HL-60/S4 treated with phorbol 12-myristate 13-acetate at 8.2 ng/mL for 4 days and 3 days (cell line): ENCODE data around the gene LPP.
"Not testable (repeated sequence)": the region's sequence is repeated elsewhere in the genome, so short reads cannot be mapped to it uniquely, and the experiment has no call there.

ENCODE experiments used
- in situ Hi-C: fragments of 300-500 bp; cut with MboI; formaldehyde crosslinking; loops from 2 replicates; pipeline ENCODE4 v1.15.0; 2022; ENCODE audit warnings: low sequenced_read_pairs

LPP gene, protein sequence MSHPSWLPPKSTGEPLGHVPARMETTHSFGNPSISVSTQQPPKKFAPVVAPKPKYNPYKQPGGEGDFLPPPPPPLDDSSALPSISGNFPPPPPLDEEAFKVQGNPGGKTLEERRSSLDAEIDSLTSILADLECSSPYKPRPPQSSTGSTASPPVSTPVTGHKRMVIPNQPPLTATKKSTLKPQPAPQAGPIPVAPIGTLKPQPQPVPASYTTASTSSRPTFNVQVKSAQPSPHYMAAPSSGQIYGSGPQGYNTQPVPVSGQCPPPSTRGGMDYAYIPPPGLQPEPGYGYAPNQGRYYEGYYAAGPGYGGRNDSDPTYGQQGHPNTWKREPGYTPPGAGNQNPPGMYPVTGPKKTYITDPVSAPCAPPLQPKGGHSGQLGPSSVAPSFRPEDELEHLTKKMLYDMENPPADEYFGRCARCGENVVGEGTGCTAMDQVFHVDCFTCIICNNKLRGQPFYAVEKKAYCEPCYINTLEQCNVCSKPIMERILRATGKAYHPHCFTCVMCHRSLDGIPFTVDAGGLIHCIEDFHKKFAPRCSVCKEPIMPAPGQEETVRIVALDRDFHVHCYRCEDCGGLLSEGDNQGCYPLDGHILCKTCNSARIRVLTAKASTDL

GRCh38 chr3:188154014-188154808 is at the start of gene LPP:
Gene LPP, plus strand, starts transcription at chr3:188154157. Its CDS starts 251,964 bp downstream, at chr3:188406121.
- in situ Hi-C loops, result no loop called here

DNA sequence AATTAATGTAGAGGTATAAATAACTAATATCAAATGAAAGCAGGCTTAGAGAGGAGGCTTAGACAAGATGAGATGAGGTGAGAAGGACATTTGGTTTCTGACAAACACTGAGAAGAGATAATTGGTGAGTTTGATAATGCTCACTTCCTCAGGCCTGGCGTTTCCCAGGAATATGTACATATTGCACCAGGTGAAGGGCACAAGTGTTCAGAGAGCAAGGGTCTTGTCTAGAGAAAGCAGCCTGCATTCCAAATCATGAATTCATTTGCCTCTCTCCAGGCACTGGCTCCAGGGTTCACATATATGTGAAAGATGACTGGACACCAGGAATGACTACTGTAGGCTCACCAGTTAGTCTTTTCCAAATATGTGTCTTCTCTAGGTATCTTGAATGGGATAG is 48.0 kb upstream of the LPP start:
- in situ Hi-C loops, result no loop called here

GRCh38 chr3:188106454-188106853 is 47.5 kb upstream of the LPP start:
- in situ Hi-C loops, result no loop called here

DNA sequence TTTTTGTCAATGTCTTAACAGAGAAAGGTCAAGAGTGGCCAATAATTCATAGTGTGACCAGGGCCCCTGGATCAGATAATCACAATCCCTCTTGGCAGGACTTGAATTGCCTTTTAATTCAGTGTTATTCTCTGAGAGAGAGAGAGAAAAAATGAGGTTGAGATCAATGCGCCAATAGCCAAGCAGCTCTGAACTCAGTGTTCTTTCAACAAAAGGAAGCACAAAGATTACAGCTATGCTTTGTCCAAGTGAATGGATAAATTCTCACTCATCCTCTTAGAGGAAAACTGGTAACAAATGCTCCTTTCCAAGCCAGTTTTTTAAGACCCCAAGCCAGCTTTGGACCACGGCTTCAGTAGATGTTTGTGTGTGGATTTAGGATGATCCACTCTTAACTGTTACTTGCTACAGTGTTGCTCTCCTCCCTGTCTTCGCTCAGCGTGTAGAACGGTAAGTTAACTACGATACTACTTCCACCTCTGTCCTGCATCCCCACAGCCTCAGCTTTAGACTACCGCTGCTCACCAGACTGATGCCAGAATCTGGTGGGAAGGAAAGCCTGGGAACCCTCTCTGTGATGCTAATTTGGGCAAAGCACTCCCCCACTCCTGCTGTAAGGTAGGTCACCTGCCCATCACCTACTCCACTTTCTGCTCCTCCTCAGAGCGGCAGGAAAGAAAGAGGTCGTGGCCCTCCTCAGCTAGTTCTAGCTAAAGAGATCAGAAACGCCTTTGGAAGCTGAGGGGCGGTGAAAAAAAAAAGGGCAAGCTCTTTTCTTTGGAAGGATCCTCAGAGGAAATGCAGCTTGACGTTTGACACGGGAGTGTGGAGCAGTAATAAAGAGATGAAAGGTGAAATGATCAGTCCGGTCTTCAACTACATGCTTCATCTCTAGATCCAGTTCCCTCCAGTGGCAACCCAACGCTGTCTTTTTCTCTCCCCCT is 46.8 kb upstream of the LPP start:
- in situ Hi-C loops, result no loop called here

- in situ Hi-C loops, result no loop called here
These were observed 45.1 kb upstream of the LPP start for GRCh38 chr3:188108703-188109412.

- in situ Hi-C loops, result no loop called here
These were observed 42.9 kb upstream of the LPP start for GRCh38 chr3:188111002-188111584.

DNA sequence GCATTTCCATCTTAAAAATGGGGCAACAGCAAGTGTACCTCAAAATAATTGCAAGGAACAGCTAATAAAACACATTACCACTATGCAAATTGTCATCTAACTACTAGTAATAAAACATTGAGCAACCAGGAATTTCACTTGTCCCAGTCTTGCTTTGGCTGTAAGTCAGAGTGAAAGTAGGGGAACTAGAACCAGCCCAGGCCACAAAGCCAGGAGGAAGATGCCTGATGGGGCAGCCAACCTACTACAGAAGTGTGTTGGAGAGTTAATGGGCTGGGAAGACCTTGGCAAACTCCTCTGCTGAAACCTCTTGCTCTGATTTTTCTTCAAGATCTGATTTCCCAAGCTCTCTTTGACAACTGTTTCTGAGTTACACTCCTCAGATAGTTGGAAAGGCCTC is 40.2 kb upstream of the LPP start:
- in situ Hi-C loops, result no loop called here

DNA sequence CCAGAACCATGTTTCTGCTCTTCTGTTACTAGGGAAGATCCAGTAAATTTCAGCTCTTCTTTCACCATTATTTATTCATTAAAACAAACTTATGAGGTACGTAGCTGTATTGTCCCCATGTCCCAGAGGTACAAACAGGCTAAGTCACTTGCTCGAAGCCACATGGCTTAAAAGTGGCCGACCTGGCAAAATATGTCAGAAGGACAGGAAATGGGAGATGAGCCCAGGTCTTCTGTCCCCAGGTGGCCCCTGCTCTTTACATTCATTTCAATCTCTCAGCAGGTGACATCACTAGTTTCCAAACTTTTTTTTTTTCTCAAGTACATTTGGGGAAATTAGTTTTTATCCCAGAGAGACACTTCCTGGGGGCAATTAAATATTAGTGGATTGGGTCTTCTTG is 34.1 kb upstream of the LPP start:
- in situ Hi-C loops, result no loop called here

DNA sequence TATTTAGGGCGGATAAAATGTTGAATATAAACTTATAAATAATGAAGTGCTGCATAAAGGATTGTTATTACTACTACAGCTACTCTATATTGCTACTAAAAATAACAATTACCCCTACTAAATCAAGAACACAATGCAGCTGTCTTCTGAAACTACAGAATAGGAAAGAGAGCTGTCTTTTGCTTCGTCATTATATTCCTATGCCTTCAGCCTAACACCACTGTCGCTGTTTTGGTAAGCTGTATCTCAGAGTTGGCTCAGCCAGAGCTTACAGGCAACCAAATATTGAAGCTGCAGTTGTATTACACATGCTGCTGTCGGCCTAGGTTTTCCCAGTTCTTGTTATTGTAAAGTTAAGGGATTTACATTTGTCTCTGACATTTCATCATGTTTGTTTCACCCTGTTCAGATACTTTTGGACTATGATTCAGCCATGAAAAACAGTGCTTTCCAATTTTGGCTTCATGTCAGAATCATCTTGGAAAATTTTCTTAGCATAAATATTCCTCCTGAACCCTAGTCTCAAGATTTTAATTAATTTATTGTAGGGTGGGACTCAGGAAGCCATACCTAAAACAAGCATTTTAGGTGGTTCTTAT is 31.3 kb upstream of the LPP start:
- in situ Hi-C loops, result no loop called here

- in situ Hi-C loops, result no loop called here
These were observed 30.6 kb upstream of the LPP start for GRCh38 chr3:188123170-188123905.

DNA sequence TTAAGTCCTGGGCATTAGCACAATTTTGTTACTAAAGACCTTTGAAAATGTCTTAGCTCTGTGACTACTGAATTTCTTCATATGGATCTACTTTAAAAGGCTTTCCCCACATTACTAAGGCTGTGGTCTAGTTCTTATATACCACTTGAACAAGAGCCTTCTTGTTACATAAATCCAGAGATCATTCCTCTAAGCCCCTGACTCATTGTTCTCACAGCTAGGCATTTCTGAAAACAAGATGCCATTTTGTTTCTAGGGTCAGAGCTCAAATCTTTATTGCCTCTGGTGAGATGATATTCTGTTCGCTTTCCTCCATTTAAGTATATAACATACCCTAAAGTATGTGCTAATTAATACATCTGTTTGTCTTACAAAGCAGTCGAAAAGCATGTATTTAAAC is 29.8 kb upstream of the LPP start:
- in situ Hi-C loops, result no loop called here

GRCh38 chr3:188125076-188125475 is 28.9 kb upstream of the LPP start:
- in situ Hi-C loops, result no loop called here

- in situ Hi-C loops, result no loop called here
These were observed 27.7 kb upstream of the LPP start for GRCh38 chr3:188126276-188126675.

DNA sequence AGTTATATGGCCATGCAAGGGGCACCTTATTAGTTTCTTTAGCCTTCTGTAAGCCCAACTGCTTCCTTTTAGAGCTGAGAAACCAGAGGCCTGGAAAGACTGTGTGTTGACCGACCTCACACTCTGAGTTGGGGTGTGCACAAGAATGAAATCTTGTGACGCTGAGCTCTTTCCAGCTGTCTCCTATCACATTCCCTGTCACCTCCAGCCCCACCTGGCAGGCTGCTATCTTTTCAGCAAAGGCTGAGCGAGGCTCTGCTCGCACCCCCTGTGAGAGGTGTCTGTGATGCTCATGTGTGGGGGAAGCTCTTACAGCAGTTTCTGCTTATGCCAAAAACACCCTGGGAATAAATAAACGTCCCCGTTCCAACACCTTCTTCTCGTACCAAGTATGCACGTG is 27.0 kb upstream of the LPP start:
- in situ Hi-C loops, result no loop called here

DNA sequence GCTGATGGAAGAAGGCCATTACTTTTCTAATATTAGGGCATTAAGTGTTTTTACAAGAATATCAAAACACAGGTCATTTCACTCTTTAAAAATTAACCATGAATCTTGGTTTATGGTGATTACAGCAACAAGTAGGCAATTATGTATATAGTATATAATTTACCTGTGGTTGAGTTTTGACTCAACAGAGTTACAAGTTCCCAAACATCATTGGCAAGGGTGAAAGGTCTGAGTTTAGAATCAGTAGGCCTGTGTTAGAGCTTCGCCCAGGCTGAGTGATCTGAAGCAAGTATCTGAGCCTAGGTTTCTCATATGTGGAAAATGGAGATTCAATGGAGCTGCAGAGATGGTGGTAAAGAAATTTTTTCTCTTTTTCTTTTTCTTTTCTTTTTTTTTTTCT is 25.1 kb upstream of the LPP start:
- in situ Hi-C loops, result no loop called here

DNA sequence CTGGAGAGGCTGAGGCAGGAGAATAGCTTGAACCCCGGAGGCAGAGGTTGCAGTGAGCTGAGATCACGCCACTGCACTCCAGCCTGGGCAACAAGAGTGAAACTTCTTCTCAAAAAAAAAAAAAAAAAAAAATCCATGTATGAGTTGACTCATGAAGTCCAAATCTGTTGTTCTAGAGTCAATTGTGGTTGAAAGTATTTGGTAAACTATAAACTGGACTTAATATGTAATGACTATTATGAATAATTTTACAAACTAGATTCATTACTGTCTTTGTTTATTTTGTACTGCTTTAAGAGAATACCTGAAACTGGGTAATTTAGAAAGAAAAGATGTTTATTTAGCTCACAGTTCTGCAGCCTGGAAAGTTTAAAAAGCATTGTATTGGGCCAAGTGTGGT is 22.9 kb upstream of the LPP start:
- in situ Hi-C loops, result not testable (repeated sequence)

DNA sequence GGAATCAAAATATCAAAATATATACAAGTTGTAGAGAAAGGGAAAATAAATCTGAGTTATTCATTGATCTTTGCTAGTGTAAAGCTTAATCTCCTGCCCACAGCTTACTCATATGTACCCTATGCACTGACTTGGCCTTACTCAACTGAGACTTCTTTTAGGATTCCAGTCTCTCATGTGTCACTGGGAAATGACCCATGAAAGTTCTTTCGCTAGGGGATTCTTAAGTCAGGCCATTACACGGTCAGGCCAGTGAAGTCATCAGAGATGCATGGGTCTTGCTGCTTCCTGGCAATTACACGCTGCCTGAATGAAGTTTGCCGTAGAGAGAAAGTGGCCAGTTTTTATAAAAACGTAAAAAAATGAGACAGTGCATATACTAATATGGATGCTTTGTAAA is 20.7 kb upstream of the LPP start:
- in situ Hi-C loops, result no loop called here

GRCh38 chr3:188133646-188134045 is 20.3 kb upstream of the LPP start:
- in situ Hi-C loops, result no loop called here

DNA sequence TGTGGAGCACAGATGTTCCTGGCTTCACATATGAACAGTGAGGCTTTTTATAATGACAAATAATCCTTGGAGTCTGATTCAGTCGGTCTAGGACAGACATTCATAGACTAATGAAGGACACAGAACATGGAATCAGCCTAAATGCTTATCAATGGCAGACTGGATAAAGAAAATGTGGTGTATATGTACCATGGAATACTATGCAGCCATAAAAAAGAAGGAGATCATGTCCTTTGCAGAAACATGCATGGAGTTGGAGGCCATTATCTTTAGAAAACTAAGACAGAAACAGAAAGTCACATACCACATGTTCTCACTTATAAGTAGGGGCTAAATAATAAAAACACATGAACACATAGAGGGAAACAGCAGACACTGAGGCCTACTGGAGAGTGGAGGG is 19.9 kb upstream of the LPP start:
- in situ Hi-C loops, result no loop called here
